Stomach (tissue), 9 donors: ENCODE results near the gene SLC22A4. TPM values are rescaled to one million over a fixed set of nuclear protein-coding genes. Genes with fewer than 3 reads are reported as not detected.

Experiments used
- DNase-seq, 2 donors: peaks; one replicate each; pipeline versions ENCODE4 v3.0.0 to v3.0.0-alpha.2; 2013 to 2019
- H3K27ac ChIP-seq, 5 donors: fragments of 200-600 bp in 4 of 5; sonication (generic) in 4 of 5; one replicate each; pipeline ENCODE4 v1.5.1; 2013 to 2019; ENCODE audit warnings: mild to moderate bottlenecking in 1 of 5, moderate library complexity in 1 of 5
- H3K27me3 ChIP-seq, 3 donors: fragments of 200-600 bp; sonication (generic); one replicate each; pipeline ENCODE4 v1.5.1; 2017 to 2019; ENCODE audit warnings: mixed run types in 1 of 3
- H3K36me3 ChIP-seq, 4 donors: fragments of 200-600 bp; sonication (generic); 1 replicate in 3 of 4; 2 replicates in 1 of 4; pipeline ENCODE4 v1.5.1; 2016 to 2019
- H3K4me1 ChIP-seq, 4 donors: fragments of 200-600 bp; sonication (generic); one replicate each; pipeline ENCODE4 v1.5.1; 2016 to 2019
- H3K4me3 ChIP-seq, 4 donors: fragments of 200-600 bp; sonication (generic) in 3 of 4; one replicate each; pipeline ENCODE4 v1.5.1; 2016 to 2019; ENCODE audit warnings: mild to moderate bottlenecking in 1 of 4
- H3K9me3 ChIP-seq, 4 donors: fragments of 200-600 bp; sonication (generic); one replicate each; pipeline ENCODE4 v1.5.1; 2016 to 2019
- CTCF ChIP-seq, 7 experiments: fragments of 450-650 bp in 4 of 7; fragments of 200-600 bp in 3 of 7; sonication (generic) in 3 of 7; IDR thresholded peaks; one replicate each; pipeline ENCODE4 v1.5.1; 2016 to 2019; ENCODE audit warnings: antibody characterized with exemption in 7 of 7, control low read depth in 2 of 7, mild to moderate bottlenecking in 1 of 7
- EP300 ChIP-seq: sonication (generic); formaldehyde crosslinking; IDR thresholded peaks from one replicate; pipeline ENCODE4 v1.6.1; 2017; ENCODE audit warnings: antibody characterized with exemption
- POLR2A ChIP-seq, 4 donors: fragments of 450-650 bp; IDR thresholded peaks; one replicate each; pipeline ENCODE4 v1.6.1; 2016; ENCODE audit warnings: antibody characterized with exemption in 4 of 4, control low read depth in 2 of 4, mild to moderate bottlenecking in 1 of 4, moderate library complexity in 1 of 4
- POLR2AphosphoS5 ChIP-seq, 3 donors: sonication (generic); formaldehyde crosslinking; IDR thresholded peaks; one replicate each; pipeline ENCODE4 v1.6.1; 2016; ENCODE audit warnings: antibody characterized with exemption in 3 of 3
- WGBS, 5 donors: extraction: QIAGEN DNeasy Blood & Tissue Kit in 3 of 5; methylation state at CpG; one replicate each; pipeline versions ENCODE4 v1.1.5 to v1.1.7; 2013 to 2018; 5-methylcytosine and 5-hydroxymethylcytosine counted together
- intact Hi-C: fragments of 100-400 bp; cut with DNase I; formaldehyde crosslinking; loops from one replicate; pipeline ENCODE4 v1.15.1; 2023; ENCODE audit warnings: low total_unique reads
- polyA plus RNA-seq, 3 donors: library from polyadenylated mRNA; stranded (reverse); fragments of 200-250 nt; gene quantifications; one replicate each; pipeline ENCODE4 v1.2.3, GENCODE V29; 2013
- total RNA-seq, 5 donors: library from RNA; depleted of rRNA; stranded (reverse); fragments of >200 nt; gene quantifications; one replicate each; pipeline versions ENCODE4 v1.1.0 to v1.2.3, GENCODE V29; 2014 to 2016
- donor health status: healthy with polysubstance abuse.
- donor health status: Bipolar disorder and iron deficiency.
- donor health status: healthy.

The SLC22A4 gene
- total and polyA plus RNA-seq, 8 donors = 0.31 to 24.5 (median 0.53) TPM; not detected in 2

DNA sequence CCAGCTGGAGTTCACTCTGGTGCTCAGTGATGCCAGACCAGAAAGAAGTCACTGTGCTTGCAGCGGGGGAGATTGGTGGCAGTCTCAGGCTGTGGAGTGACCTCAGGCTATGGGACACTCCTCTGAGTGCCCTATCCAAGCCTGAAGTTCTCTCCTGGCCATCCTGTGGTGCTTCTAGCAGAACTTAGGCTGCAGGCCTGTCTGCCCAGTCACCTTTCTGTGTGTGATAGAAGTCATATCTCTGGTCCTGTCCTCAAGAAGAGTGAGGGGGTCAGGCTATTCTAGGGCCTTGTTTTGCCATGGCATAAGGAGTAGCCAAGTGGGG, 27.4 kb upstream of the SLC22A4 start:
- Histone ChIP-seq H3K36me3 (peaks cover 4 to 50% (median 19%) of the 10 kb centered on the region in 4 donors), H3K27ac (peak overlapping the region in 2 of 5 donors; percentile 95 to 97), H3K4me3 (no peak overlapping the region), H3K27me3 (no peaks in the 10 kb centered on the region), H3K9me3 (no peaks in the 10 kb centered on the region), H3K4me1 (peaks cover 11 to 71% (median 39%) of the 10 kb centered on the region in 4 donors)
- 80 to 100% (median 97%) methylated on average over 1 of the region's 1 CpG for WGBS, 5 donors
- no peak for DNase-seq
- intact Hi-C loops = no loop called here
- TF ChIP-seq EP300 = no peak
- TF ChIP-seq CTCF (IDR thresholded peaks at IDR 0.05) = no peak
- no peak for TF ChIP-seq POLR2A (IDR thresholded peaks at IDR 0.05)
- TF ChIP-seq POLR2AphosphoS5 (IDR thresholded peaks at IDR 0.05) = no peak

DNA sequence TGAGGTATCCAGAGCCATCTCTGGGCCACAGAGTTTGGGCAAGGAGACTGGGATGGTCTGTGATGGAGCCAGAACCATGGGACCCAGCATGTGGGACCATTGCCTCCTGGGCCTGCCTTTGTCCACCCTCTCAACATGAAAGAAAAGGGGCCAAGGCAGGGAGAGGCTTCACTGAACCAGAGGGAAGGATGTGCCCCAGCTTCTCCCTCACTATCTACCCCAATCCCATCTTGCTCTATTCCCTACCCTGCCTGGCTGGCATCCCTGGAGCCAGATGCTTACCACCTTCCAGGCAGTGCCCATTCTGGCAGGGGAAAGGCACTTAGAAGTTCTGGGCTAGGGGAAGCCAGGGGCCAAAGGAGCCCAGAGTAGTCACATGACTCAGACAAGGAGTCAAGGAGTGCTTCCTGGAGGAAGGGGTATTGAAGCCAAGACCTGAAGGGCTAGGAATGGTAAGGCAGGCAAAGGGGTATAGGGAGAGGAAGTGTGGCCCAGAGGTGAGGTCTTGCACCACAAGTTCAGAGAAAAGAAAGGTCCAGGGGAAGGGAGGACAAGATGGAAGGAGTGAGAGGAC, 26.9 kb upstream of the SLC22A4 start:
- H3K27me3 ChIP-seq = no peaks in the 10 kb centered on the region
- DNase-seq = no peak
- intact Hi-C loops = no loop called here
- no peaks in the 10 kb centered on the region for H3K9me3 ChIP-seq
- H3K36me3 ChIP-seq = peaks cover 4 to 54% (median 24%) of the 10 kb centered on the region in 4 donors
- no peak for TF ChIP-seq EP300
- TF ChIP-seq CTCF (IDR thresholded peaks at IDR 0.05) = no peak
- no peak for TF ChIP-seq POLR2A (IDR thresholded peaks at IDR 0.05)
- TF ChIP-seq POLR2AphosphoS5 (IDR thresholded peaks at IDR 0.05) = no peak
- H3K4me3 ChIP-seq = no peak overlapping the region
- H3K4me1 ChIP-seq = peaks cover 9 to 66% (median 37%) of the 10 kb centered on the region in 4 donors
- peak overlapping the region in 3 of 5 donors; percentile 22 to 97 (median 95) for H3K27ac ChIP-seq

GRCh38 chr5:132267931-132268768, 26.0 kb upstream of the SLC22A4 start:
- H3K4me1 ChIP-seq = peaks cover 9 to 66% (median 38%) of the 10 kb centered on the region in 4 donors
- H3K36me3 ChIP-seq = peaks cover 0 to 52% (median 25%) of the 10 kb centered on the region in 4 donors
- H3K9me3 ChIP-seq = no peaks in the 10 kb centered on the region
- intact Hi-C loops = no loop called here
- H3K27me3 ChIP-seq = no peaks in the 10 kb centered on the region
- 32 to 69% (median 66%) methylated on average over 3 to 6 of the region's 6 CpGs for WGBS, 5 donors
- no peak overlapping the region for H3K4me3 ChIP-seq
- DNase-seq = peak in 1 of 2 donors; percentile 74
- H3K27ac ChIP-seq = peak overlapping the region in 3 of 5 donors; percentile 22 to 97 (median 95)
- no peak for TF ChIP-seq POLR2A (IDR thresholded peaks at IDR 0.05)
- no peak for TF ChIP-seq POLR2AphosphoS5 (IDR thresholded peaks at IDR 0.05)
- no peak for TF ChIP-seq EP300
- no peak for TF ChIP-seq CTCF (IDR thresholded peaks at IDR 0.05)

- 73 to 80% (median 75%) methylated on average over 7 to 8 of the region's 8 CpGs for WGBS, 5 donors
- H3K36me3 ChIP-seq = peaks cover 0 to 52% (median 25%) of the 10 kb centered on the region in 4 donors
Observed at GRCh38 chr5:132268769-132269551, 25.2 kb upstream of the SLC22A4 start.

More at GRCh38 chr5:132268769-132269551, 25.2 kb upstream of the SLC22A4 start:
- Histone ChIP-seq H3K27me3 (no peaks in the 10 kb centered on the region), H3K4me3 (no peak overlapping the region), H3K4me1 (peaks cover 9 to 66% (median 37%) of the 10 kb centered on the region in 4 donors), H3K27ac (peak overlapping the region in 2 of 5 donors; percentile 95 to 97), H3K9me3 (no peaks in the 10 kb centered on the region)
- DNase-seq = no peak
- intact Hi-C loops = no loop called here
- no peak for TF ChIP-seq POLR2A (IDR thresholded peaks at IDR 0.05)
- no peak for TF ChIP-seq EP300
- TF ChIP-seq POLR2AphosphoS5 (IDR thresholded peaks at IDR 0.05) = no peak
- TF ChIP-seq CTCF (IDR thresholded peaks at IDR 0.05) = no peak
